ENCODE results near the gene MZT2A. TPM values are rescaled to one million over a fixed set of nuclear protein-coding genes. Genes with fewer than 3 reads are reported as not detected.
"Not testable (repeated sequence)": the region's sequence is repeated elsewhere in the genome, so short reads cannot be mapped to it uniquely, and the experiment has no call there.

The MZT2A gene
- total and polyA plus RNA-seq, 2 donors from 2014 or later = 65.3 to 111 TPM

GRCh38 chr2:131493199-131493968 is 1.2 kb upstream of the MZT2A start:
- Histone ChIP-seq H3K4me1 (ENCODE audit: control insufficient read depth in 2 of 3, insufficient read depth in 2 of 3, low read depth in 1 of 3, low read length in 3 of 3) (peaks cover 0 to 14% (median 0%) of the 10 kb centered on the region in 3 donors), H3K27me3 (ENCODE audit: control insufficient read depth, insufficient read depth, low read length) (no peaks in the 10 kb centered on the region), H3K9me3 (ENCODE audit: control insufficient read depth in 2 of 3, insufficient read depth in 1 of 3, low read length in 3 of 3) (no peaks in the 10 kb centered on the region), H3K4me3 (ENCODE audit: low read length in 3 of 3) (peak overlapping the region; percentile 65 to 89 (median 87)), H3K9ac (ENCODE audit: low read length in 3 of 3) (peak overlapping the region; percentile 59 to 82 (median 82)), H3K36me3 (ENCODE audit: control insufficient read depth in 2 of 3, insufficient read depth in 3 of 3, low read length in 3 of 3) (peaks cover 0 to under 1% (median 0%) of the 10 kb centered on the region in 3 donors), H3K27ac (ENCODE audit: low read depth in 2 of 2, low read length in 2 of 2) (peak overlapping the region; percentile 80 to 82)
- intact Hi-C loops (cut with DNase I) = no loop called here
- FAIRE-seq = no peak
- TF ChIP-seq CTCF (IDR thresholded peaks at IDR 0.05; ENCODE audit: borderline replicate concordance, extremely low read depth, insufficient read depth) = no peak
- peak in 4 of 5 donors; percentile 16 to 49 (median 38) for DNase-seq

- H3K4me3 ChIP-seq (ENCODE audit: low read length in 3 of 3) = peak overlapping the region; percentile 65 to 89 (median 87)
- intact Hi-C loops (cut with DNase I) = no loop called here
- H3K27me3 ChIP-seq (ENCODE audit: control insufficient read depth, insufficient read depth, low read length) = no peaks in the 10 kb centered on the region
- no peaks in the 10 kb centered on the region for H3K9me3 ChIP-seq (ENCODE audit: control insufficient read depth in 2 of 3, insufficient read depth in 1 of 3, low read length in 3 of 3)
- TF ChIP-seq CTCF (IDR thresholded peaks at IDR 0.05; ENCODE audit: borderline replicate concordance, extremely low read depth, insufficient read depth) = peak; percentile 65
- DNase-seq (peak; percentile 96 to 98 (median 98)), FAIRE-seq (no peak)
- peak overlapping the region; percentile 48 to 82 (median 59) for H3K9ac ChIP-seq (ENCODE audit: low read length in 3 of 3)
- peak overlapping the region; percentile 80 to 82 for H3K27ac ChIP-seq (ENCODE audit: low read depth in 2 of 2, low read length in 2 of 2)
- peaks cover 0 to 14% (median 0%) of the 10 kb centered on the region in 3 donors for H3K4me1 ChIP-seq (ENCODE audit: control insufficient read depth in 2 of 3, insufficient read depth in 2 of 3, low read depth in 1 of 3, low read length in 3 of 3)
- no peaks in the 10 kb centered on the region for H3K36me3 ChIP-seq (ENCODE audit: control insufficient read depth in 2 of 3, insufficient read depth in 3 of 3, low read length in 3 of 3)
These were observed 411 bp upstream of the MZT2A start for GRCh38 chr2:131492418-131493198.

- intact Hi-C loops (cut with DNase I); H3K9me3 ChIP-seq (ENCODE audit: control insufficient read depth in 2 of 3, insufficient read depth in 1 of 3, low read length in 3 of 3); H3K27ac ChIP-seq (ENCODE audit: low read depth in 2 of 2, low read length in 2 of 2); H3K36me3 ChIP-seq (ENCODE audit: control insufficient read depth in 2 of 3, insufficient read depth in 3 of 3, low read length in 3 of 3); H3K9ac ChIP-seq (ENCODE audit: low read length in 3 of 3); FAIRE-seq; H3K27me3 ChIP-seq (ENCODE audit: control insufficient read depth, insufficient read depth, low read length): not testable (repeated sequence)
- Histone ChIP-seq H3K4me3 (ENCODE audit: low read length in 3 of 3) (peak overlapping the region in 2 of 3 donors; percentile 34 to 53), H3K4me1 (ENCODE audit: control insufficient read depth in 2 of 3, insufficient read depth in 2 of 3, low read depth in 1 of 3, low read length in 3 of 3) (peaks cover 0 to 14% (median 0%) of the 10 kb centered on the region in 3 donors)
- DNase-seq = peak in 2 of 5 donors; percentile 6 to 69
These were observed 744 bp downstream of the MZT2A start for GRCh38 chr2:131491469-131491836.

- H3K9me3 ChIP-seq (ENCODE audit: control insufficient read depth in 2 of 3, insufficient read depth in 1 of 3, low read length in 3 of 3); FAIRE-seq; H3K27me3 ChIP-seq (ENCODE audit: control insufficient read depth, insufficient read depth, low read length); H3K27ac ChIP-seq (ENCODE audit: low read depth in 2 of 2, low read length in 2 of 2); H3K9ac ChIP-seq (ENCODE audit: low read length in 3 of 3); intact Hi-C loops (cut with DNase I); H3K36me3 ChIP-seq (ENCODE audit: control insufficient read depth in 2 of 3, insufficient read depth in 3 of 3, low read length in 3 of 3): not testable (repeated sequence)
- Histone ChIP-seq H3K4me1 (ENCODE audit: control insufficient read depth in 2 of 3, insufficient read depth in 2 of 3, low read depth in 1 of 3, low read length in 3 of 3) (peaks cover 0 to 14% (median 0%) of the 10 kb centered on the region in 3 donors), H3K4me3 (ENCODE audit: low read length in 3 of 3) (peak overlapping the region in 1 of 3 donors; percentile 53)
- DNase-seq = peak in 4 of 5 donors; percentile 51 to 79 (median 67)
These were observed 1.4 kb downstream of the MZT2A start for GRCh38 chr2:131490616-131491468.

Data from kidney (tissue), 14 donors.